Retinal pigment epithelial cell (primary cell): ENCODE data around the gene TOMT.
"Not testable (repeated sequence)": the region's sequence is repeated elsewhere in the genome, so short reads cannot be mapped to it uniquely, and the experiment has no call there.

Experiments used
- DNase-seq: peaks from one replicate; pipeline ENCODE4 v3.0.0-alpha.2; 2010; ENCODE audit warnings: low read depth
- H3K4me3 ChIP-seq: 2 replicates; pipeline ENCODE4 v1.5.1; 2011; ENCODE audit warnings: mild to moderate bottlenecking, low read length, control low read depth, moderate library complexity
- TF ChIP-seq, protein P1 (sequence below): conservative IDR thresholded peaks from 2 replicates; pipeline ENCODE4 v1.5.1; 2011; ENCODE audit warnings: low read depth, low read length, control low read depth, inconsistent platforms

Gene TOMT

DNA sequence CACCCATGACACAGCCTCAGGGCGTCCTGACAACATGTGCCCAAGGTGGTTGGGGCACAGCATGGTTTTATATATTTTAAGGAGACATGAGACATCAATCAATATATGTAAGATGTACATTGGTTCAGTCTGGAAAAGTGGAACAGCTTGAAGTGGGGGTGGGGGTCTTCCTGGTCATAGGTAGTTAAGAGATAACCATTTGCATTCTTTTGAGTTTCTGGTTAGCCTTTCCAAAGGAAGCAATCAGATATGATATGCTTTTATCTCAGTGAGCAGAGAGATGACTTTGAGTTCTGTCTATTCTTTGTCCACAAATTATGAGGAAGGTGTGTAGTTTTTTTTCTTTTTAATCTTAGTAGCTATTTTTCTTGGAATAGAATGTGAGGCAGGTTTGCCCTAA, 16.9 kb downstream of the TOMT start:
- TF ChIP-seq, protein P1, sequence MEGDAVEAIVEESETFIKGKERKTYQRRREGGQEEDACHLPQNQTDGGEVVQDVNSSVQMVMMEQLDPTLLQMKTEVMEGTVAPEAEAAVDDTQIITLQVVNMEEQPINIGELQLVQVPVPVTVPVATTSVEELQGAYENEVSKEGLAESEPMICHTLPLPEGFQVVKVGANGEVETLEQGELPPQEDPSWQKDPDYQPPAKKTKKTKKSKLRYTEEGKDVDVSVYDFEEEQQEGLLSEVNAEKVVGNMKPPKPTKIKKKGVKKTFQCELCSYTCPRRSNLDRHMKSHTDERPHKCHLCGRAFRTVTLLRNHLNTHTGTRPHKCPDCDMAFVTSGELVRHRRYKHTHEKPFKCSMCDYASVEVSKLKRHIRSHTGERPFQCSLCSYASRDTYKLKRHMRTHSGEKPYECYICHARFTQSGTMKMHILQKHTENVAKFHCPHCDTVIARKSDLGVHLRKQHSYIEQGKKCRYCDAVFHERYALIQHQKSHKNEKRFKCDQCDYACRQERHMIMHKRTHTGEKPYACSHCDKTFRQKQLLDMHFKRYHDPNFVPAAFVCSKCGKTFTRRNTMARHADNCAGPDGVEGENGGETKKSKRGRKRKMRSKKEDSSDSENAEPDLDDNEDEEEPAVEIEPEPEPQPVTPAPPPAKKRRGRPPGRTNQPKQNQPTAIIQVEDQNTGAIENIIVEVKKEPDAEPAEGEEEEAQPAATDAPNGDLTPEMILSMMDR = no peak
- H3K4me3 ChIP-seq = no peak overlapping the region
- no peak for DNase-seq

DNA sequence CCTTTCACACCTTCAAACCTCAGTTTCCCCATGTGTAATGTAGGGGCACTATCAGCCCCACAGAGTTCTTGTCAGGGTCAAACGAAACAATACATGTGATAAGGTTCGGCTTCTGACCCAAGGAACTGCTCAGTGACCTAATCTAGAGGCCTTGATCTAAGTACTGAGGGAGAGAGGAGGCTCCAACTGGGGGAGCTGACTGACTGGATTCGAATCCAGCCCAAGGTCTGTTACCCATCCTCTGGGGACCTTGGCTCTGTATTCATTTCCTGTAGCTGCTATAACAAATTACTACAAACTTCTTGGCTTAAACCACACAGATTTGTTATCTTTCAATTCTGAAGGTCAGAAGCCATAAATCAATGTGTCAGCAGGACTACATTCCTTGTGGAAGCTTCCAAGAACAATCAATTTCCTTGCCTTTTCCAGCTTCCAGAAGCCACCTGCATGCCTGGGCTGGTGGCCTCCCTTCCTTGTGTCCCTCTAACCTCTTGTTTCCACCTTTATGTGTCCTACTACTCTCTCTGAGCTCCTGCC, 17.5 kb downstream of the TOMT start:
- no peak overlapping the region for H3K4me3 ChIP-seq
- no peak for DNase-seq
- TF ChIP-seq, protein P1 = no peak

DNA sequence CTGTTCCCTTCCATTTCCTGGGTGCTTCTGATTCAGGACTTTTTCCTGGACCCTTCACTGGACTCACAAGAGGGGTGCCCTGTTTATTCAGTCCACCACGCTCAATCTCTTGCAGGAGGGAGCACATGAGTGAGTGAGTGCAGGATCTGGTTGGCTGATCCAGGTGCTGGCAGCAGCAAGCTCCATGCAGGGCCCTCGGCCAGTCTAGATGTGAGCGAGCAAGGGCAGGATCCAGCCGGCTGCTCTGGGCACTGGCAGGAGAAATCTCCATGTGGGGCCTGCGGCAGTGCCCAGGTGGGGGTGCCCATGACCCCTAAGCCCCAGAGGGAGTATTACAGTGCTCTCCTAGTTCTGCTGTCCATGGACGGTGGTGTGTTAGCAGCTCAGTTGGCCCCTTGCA, 18.3 kb downstream of the TOMT start:
- TF ChIP-seq, protein P1 = no peak
- no peak for DNase-seq
- H3K4me3 ChIP-seq = no peak overlapping the region

DNA sequence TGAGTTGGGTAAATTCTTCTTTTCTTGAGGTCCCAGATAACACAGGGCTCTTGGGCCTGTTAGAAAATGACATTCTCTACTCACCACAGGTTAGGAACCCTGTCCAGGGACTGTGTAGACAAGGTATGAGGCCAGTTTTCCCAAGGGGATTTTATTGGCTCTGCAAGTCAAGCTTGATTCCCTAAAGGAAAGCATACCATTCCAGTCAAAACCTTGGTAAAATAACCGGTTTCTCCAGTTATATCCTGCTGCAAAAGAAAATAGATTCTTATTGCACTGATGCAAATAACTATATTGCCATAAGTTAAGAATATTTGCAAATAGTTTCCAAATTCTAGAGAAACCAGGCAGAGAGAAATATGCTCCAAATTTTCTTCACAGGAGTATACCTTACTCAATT, 20.2 kb downstream of the TOMT start:
- TF ChIP-seq, protein P1 = no peak
- no peak overlapping the region for H3K4me3 ChIP-seq
- DNase-seq = no peak

DNA sequence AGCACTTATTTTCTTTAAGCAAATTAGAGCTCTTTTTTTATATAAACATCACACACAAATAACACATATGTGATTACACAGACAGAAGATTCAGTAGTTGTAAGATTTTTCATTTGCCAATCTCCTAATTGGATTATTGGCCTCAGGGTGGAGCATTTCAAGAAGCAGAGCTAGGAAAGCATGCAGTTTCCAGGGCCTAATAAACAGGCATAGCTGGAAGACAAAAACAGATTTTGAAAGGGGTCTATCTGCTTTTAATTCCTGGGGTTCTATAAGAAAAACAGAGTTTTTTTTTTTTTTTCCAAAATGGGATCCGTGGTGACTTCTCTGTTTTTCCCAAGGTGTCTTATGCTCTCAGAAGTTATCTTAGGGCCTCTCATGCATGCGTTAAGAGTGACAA, 22.2 kb downstream of the TOMT start:
- TF ChIP-seq, protein P1 = no peak
- no peak overlapping the region for H3K4me3 ChIP-seq
- no peak for DNase-seq

DNA sequence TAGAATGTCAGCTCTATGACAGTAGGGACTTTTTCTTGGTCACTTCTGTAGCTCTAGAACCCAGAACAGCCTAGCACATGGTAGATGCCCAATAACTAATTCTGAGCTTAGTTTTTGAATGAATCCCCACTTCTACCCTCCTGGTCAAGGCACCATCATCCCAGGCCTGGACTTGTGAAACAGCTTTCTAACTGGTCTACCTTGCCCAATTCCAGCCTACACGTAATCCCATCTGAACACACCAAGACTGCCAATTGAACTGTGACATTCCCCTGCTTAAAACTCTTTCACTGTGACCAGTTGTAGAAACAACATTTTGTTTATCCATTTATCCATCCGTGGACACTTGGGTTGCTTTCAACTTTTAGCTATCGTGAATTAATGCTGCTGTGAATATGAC, 23.7 kb downstream of the TOMT start:
- TF ChIP-seq, protein P1 = no peak
- H3K4me3 ChIP-seq = no peak overlapping the region

DNA sequence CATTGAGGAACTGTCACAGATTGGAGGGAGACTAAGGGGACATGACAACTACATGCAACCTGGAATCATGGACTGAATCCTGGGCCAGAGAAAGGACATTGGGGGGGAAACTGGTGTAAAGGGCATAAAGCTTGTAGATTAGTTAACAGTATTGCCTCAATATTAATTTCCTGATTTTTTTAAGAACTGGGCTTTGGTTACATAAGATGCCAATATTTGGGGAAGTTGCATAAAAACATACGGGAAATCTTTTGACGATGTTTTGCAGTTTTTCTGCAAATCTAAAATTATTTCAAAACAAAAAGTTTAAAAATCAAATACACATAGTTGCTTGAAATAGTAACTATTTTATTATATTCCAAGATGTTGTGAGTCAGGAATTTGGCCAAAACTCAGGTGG, 26.9 kb downstream of the TOMT start:
- no peak for DNase-seq
- H3K4me3 ChIP-seq = no peak overlapping the region
- TF ChIP-seq, protein P1 = no peak

More for the DNA sequence above, 23.7 kb downstream of the TOMT start:
- no peak for DNase-seq

DNA sequence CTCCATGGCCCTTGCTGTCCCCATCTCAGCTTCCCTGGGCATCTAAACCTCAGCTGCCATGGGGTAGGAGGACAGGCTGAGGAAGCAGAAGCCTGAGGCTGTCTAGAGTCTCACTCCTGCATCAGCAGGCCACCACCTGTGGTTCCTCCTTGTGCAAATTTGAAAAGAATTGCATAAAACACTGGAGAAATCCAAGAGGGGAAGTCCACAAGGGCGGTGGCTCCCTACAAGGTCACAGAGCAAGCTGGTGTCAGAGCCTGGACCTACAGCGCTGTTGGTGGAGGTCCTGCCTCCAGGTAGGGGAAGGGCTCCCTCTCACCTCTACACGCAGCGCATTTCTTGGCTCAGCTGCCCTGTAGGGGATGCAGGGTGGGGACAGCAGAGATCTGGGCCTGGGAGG, 29.7 kb downstream of the TOMT start, which contains the start of gene FOLR3:
Gene FOLR3, plus strand, starts transcription at position 253 of the 400 bp plus-strand sequence. CDS start 228 bp downstream, outside the sequence.
- H3K4me3 ChIP-seq, DNase-seq: not testable (repeated sequence)
